Glomerular endothelial cell (primary cell): ENCODE measurements around the gene FUCA2. TPM values are rescaled to one million over a fixed set of nuclear protein-coding genes. Genes with fewer than 3 reads are reported as not detected.
"Not testable (repeated sequence)": the region's sequence is repeated elsewhere in the genome, so short reads cannot be mapped to it uniquely, and the experiment has no call there.

Experiments
- DNase-seq: peaks from one replicate; pipeline ENCODE4 v3.0.0-alpha.2; 2011; ENCODE audit warnings: low read depth, low spot score; ENCODE audit errors: extremely low read depth
- total RNA-seq: library from RNA; depleted of rRNA; stranded (reverse); fragments of >200 nt; gene quantifications from 2 replicates; pipeline ENCODE4 v1.2.3, GENCODE V29; 2015

The FUCA2 gene
- total RNA-seq, 1 donor from 2014 or later, result 52.1 TPM

DNA sequence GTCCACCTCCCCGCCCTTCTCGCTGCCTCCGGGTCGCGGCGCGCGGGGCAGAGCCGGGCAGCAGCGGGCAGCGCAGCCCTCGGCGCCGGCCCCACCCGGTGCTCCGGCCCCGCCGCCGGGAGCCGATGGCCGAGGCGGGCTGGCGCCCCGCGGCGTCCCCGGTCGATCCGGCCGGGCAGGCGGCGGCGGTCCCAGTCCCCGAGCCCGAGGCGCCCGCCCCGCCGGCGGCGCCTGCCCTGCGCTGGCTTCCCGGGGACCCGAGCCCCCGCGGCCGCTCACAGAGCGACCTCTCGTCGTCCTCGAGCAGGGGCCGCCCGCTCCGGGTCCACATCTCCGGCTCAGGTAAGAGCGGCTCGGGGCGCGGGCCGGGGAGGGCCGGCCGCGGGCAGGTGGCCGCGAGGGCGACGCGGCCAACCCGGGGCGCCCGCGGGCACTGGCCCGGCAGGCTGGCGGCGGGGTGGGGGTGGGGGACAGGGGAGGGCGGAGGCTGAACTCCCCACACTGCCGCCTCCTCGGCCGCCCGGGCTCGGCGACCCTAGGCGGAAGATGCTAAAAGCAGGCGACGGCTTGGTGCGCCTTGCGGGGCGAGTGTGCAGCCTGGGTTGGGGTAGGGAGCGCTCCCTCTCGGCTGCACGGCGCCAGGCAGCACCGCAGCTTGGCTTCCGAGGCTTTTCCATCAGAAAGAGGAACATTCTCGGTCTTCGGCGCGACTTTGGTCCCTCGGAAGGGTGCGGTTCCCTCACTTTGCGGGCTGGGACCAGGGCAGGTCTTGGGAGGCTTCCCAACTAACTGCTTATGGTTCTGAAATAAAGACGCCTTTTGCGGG, 25.6 kb upstream of the FUCA2 start:
- no peak for DNase-seq

DNA sequence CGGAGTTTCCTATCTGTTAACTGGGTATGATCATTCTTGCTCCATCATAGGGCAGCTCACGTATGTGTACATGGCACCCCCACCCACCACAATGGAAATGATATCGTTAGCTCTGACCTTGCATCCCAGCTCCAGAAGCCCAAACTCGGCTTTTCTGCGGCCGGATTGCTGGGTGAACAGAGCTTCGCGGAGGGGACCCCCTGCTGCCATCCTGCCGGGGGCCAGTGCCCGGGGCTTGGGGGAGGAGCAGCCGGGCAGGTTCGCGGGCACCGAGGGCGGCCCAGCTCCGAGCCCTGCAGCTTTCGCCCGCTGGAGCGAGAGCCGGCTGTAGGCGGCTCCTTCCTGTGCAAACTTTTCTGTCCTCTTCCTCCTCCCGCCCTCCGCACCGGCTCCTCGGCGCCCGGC, 24.9 kb upstream of the FUCA2 start:
- DNase-seq, result no peak

DNA sequence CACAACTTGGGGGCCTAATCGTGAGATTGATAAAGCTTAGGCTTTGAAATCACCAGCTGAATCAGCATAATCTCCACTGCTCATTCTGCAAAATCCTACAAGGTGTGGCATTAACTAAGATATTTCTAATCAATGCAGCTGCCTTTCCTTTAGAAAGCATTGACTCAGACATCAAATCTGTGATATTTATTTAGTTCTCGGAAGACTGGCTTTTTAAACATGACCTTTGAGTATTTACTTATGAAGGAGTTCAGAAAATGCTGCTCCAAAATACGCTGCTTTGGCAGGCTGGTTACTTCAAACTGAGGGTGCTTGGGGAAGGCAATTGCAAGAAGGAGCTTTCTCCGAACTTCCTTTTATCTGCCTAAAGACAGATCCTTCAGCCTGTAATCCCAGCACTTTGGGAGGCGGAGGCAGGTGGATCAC, 23.7 kb upstream of the FUCA2 start:
- no peak for DNase-seq

DNA sequence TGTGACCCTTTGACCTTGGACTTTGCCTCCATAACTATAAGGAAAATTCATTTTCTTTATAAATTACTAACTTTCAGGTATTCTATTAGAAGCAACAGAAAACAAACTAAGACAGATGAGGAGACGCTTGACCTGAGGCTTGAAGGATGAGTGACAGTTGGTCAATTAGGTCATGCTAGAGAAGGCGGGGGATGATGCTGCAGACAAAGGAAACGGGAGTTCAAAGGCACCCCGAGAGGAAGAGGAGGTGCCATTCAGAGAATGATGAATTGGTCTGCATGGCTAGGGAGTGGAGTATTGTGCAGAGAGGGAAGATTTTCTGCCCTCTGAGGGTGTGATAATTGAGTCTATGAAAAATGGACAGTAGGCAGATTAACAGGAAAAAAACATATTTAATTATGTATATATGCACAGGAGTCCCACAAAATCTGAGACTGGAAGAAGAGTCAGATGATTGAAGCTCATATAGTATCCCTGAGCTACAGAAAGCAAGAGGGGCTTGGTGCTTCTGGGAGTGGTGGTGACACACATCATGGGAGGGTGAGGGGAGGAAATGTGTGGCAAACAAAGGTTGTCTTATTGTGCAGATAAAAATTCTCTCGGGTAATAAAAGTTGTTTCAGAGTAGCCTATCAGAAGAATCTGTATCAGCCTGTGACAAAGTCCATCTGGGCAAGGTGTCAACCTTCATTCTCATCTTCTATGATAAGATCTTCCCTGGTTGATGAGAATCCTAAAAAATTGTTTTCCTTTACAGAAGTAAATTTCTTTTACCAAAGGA, 20.4 kb upstream of the FUCA2 start:
- no peak for DNase-seq

DNA sequence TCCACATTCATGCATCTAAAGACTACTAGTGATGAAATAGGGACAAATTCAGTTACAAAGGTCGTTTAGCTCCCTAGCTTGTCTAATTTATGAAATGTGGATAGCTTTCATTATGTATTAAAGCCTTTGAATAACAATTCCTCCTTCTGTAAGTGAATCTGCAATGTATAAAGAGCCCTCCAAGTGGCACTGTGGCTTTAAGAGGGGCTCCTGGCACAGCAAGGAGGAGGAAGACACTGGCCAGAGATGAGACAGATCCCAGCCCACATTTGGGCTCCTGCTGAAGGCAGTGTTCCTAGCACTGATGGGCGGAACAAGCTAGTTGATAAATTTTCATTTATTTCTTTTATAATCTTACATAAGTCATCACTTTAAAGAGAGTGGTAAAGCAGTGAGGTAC, 17.6 kb upstream of the FUCA2 start:
- DNase-seq, result no peak

DNA sequence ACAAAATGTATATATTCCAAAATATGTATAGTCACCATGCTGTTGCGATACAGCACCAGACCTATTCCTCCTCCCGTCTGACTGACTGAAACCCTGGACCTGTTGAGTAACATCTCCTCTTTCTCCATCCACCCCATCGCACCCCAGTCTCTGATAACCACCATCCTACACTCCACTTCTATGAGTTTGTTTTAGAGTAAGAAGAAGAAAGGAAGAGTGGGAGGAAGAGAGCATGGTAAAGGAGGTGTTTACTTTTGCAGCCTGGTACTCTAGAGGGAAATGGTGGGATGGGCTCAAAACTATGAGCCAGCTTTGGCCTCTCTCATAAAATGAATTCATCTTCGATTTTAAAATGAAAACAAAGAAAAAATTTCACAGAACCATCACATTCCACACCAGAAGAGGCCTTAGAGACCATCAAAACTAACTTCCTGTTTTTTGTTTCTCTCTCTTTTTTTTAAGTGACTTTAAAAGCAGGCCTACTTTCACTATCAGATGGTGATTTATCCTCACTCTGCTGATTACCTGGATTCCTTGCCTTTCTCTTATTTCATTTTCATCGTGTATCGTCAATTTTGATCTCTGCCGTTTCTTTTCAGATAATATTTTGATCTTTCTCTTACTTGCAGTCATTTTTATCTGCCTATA, 16.8 kb upstream of the FUCA2 start:
- no peak for DNase-seq

DNA sequence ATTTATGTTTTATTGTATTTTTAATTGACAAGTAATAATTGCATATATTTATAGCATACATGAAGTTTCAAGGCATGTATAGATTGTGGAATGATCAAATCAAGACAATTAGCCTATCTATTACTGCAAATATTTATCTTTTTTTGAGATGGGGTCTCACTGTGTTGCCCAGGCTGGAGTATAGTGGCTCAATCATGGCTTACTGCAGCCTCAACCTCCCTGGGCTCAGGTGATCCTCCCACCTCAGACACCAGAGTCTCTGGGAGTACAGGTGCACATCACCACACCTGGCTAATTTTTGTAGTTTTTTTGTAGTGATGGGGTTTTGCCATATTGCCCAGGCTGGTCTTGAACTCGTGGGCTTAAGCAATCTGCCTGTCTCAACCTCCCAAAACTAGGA, 16.2 kb upstream of the FUCA2 start:
- no peak for DNase-seq

DNA sequence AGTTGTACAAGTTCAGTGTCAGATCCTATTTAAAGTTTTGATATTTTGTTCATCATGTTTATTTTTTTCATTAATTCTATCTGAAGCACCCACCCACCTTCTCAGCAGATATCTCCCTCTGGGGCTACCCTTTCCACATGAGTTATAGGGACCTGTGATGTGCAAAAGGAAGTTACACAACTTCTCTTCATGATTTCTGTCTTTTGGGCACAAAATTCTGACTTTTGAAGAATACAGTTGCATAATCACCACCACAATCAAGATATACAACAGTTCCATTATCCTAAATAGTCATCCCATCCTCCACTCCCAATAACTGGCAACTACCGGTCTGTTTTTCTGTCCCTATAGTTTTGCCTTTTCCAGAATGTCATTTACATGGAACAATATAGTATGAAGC, 13.8 kb upstream of the FUCA2 start:
- no peak for DNase-seq

DNA sequence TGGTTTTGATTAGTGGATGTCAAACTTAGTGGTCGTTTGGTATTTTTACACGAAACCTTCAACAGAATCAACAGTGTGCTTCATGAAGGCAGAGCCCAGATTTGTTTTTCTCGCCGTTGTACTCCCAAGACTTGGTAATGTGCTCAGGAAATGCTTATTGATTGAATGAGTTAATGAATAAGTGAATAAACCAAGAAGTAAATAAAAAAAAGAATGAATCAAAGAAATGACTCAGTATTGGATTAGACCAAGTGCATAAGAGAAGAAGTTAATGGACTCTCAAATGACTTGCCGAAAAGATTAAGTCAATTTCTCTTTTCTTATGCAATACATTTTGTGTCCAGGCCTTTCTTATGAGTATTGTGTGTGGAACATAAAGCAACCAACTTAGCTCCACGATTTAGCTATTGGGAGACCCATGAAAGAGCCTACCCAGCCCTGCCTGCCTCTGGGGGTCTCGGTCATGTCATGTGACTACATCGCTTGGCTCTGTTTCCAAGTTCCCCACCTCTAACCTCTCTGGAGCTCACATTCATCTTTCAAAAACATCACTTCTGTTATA, 10.6 kb upstream of the FUCA2 start:
- DNase-seq, result no peak

DNA sequence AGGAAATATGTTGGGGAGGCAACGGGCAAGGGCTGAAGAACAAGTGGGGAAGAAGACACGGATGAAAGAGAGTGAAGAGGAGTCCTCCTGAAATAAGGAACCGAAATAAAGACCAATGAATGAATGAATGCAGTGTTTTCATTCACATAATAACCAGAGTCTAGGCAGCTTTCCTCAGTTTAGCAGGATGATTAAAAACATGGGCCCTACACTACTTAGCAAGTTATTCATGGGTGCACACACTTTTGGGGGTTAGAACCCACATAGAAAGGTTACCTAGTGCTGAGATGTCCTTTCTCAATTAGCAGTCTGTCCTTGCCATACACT, 5.9 kb upstream of the FUCA2 start:
- DNase-seq, result no peak

DNA sequence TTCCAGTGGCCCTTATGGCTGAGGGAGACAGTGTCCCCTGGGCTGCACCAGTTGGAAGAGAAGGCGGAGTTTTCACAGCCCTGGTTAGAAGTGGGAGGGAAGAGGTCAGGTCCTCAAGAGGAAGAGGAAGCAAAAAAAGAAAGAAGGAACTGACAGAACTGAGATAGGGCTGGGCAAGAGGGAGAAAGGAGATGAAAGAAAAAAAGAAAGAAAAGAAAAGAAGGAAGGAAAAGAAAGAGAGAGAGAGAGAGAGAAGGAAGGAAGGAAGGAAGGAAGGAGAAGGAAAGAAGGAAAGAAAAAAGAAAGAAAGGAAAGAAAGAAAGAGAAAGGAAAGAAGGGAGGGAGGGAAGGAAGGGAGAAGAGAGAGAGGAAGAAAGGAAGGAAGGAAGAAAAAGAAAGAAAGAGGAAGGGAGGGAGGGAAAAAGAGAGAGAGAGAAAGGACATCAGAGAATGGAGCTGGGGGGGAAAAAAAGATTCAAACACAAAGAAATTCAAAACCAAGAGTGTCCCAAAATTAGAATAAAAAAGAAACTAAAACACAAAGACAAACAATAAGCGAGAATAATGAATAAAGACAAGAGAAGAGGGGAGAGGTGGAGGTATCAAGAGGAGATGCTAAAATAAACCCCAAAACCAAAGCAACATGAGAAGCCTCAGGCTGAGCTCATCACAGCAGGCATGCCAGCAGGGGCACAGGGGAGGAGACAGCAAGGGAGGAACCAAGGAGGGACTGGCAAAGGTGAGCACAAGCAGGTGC, 5.3 kb upstream of the FUCA2 start:
- DNase-seq, result no peak

DNA sequence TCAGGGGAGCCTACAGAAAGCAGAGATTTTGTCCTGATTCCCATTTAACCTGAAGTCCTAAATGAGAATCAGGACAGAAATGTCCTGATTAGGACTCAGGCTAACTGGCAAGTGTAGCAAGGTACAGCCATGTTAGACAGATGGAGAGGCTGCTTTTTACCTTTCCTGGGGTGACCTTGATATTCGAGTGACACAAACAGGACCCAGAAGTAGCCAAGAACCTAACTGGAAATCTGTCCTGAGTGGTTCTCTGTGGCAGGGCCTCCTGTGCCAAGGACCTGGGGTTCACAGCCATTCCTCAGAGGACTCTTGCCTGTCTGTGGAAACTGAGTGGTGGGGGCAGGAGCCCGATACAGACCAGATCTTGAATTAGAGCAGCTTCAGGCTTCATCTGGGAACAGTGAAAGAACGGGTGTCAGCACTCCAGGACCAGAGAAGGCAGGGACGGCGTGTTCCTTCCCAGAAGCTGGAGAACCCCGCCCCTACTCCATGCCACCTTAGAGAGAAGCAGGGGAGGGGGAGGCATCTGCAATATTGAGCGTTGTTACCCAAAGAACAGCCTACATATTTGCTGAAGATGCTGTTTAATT, 4.3 kb upstream of the FUCA2 start:
- DNase-seq, result no peak

DNA sequence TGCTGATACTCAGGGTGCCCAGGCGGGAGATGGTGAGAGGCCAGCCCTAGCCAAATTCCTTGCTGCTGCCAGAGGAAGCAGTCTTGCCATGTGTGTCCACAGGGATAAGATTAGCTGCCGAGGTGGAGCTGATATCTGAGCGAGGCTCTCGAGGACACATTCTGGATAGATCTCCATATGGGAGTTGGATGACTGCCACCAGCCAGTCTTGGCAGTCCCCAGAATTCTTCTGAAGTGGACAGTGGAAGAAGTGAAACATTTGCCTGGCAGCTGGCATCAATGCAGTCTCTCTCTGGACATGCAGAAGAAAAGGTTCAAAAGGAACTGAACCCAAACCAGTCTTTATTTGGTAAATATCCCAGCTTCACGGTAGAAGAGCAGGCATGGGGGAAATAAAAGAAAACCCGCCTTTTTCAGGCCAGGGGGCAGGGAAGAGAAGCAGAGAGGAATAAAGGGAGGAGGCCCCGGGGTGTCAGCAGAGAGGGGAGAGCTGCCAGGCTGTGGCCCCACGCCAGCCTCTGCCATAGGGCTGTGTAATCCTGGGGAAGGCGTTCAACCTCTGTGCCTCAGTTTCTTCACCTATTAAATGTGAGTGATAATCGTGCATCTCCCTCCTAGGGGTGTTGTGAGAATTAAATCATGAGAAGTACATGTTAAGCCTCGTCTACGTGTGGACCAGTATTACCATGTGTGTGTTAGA, 3.7 kb upstream of the FUCA2 start:
- no peak for DNase-seq

DNA sequence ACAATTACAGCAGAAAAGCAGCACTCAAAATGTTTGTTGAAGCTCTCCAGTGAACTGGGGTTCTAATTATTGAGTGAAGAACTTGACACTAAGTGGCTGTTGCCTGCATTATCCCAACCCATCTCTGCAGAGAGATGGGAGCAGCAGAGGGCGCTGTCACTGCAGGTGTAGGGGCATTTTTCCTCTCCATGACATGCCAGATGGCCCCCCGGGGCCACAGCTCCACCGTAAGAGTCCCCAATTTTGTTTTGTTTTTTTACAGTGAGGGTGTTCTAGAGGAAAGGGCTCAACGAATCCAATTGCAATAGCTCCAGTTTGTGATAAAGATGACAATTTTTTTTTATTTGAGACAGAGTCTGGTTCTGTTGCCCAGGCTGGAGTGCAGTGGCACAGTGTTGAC, 1.9 kb upstream of the FUCA2 start:
- DNase-seq, result no peak

DNA sequence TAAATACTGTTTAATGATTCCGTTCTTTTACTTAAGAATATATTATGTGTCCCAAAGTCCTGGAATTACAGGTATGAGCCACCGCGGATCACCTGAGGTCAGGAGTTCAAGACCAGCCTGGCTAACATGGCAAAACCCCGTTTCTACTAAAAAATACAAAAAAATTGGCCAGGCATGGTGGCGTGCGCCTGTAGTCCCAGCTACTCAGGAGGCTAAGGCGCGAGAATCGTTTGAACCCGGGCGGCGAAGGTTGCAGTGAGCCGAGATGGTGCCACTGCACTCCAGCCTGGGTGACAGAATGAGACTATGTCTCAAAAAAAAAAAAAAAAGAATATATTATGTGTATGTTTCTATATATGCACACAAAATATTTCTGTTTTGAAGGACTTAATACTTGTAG, 1.2 kb downstream of the FUCA2 start:
- DNase-seq, result not testable (repeated sequence)

DNA sequence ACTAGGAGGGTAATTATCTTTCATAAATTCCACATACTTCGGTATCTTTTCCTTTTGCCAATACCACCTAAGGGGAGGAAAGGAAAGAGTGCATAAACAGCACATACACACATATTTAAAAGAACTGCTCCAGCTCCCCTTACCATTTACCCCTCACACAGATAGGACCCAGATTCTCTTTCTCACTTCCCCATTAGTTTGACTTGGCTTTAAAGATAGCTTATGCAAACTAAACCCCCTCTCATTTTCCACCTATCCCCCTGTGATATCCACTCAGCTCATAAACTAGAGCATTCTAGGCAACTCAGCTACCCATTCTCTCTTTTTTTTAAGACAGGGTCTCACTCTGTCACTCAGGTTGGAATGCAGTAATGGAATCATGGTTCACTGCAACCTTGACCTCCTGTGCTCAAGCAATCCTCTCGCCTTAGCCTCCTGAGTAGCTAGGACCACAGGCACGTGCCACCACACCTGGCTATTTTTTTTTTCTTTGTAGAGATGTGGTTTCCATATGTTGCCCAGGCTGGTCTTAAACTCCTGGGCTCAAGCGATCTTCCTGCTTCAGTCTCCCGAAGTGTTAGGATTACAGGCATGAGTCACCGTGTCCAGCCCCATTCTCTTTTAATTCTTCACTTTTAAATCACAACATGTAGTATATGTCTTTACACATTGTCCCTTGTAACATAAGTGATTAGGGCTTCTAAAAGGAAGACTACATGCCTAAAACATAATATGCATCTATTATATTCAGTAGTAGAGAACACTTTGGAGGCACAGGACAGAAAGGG, 4.0 kb downstream of the FUCA2 start:
- no peak for DNase-seq

DNA sequence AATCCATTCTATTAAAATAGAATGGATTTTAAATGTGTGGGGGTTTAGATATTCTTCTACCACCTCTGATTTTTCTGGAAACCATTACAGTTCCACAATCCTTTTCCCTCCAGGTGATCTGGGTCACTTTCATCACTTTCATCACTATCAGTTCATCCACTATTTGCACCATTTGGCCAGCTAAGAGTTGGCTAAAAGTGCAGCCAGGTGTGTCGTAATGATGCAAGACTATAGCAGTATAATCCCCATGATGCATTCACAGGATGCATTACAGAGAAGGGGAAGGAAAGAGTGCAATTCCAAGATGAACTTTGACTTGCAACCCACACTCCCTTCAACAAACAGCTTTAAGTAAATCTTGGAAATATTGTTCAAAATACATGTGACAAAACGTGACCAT, 4.9 kb downstream of the FUCA2 start:
- DNase-seq, result no peak

DNA sequence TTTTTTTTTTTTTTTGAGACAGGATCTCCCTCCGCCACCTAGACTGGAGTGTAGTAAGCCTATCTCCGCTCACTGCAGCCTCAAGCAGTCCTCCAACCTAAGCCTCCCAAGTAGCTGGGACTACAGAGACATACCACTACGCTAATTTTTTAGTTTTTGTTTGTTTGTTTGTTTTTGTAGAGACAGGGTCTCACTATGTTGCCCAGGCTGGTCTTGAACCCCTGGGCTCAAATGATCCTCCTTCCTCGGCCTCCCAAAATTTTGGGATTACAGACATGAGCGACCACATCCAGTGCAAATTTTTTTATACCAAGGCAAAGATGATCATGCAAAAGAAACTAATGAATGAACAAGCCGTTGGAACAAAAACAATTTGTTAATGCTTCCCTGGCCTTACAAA, 5.3 kb downstream of the FUCA2 start:
- DNase-seq, result no peak

DNA sequence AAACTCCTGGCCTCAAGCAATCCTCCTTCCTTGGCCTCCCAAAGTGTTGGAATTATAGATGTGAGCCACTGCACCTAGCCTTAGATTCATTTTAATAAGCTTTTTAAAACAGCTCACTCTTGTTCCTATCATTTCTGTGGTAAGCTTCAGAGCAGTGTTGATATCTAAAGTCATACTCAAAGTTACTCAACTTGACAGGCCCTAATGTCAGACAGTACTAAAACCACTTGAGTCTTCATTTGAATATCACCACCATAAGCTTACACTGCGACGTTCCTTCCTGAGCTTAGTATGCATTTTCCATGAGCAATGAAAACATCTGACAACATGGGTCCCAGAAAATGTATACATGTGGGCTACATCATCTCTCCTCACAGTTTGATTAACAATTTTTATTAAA, 6.0 kb downstream of the FUCA2 start:
- DNase-seq, result no peak
